ENCODE results near the gene NDST1.
"Not testable (repeated sequence)": the region's sequence is repeated elsewhere in the genome, so short reads cannot be mapped to it uniquely, and the experiment has no call there.

NDST1 gene

DNA sequence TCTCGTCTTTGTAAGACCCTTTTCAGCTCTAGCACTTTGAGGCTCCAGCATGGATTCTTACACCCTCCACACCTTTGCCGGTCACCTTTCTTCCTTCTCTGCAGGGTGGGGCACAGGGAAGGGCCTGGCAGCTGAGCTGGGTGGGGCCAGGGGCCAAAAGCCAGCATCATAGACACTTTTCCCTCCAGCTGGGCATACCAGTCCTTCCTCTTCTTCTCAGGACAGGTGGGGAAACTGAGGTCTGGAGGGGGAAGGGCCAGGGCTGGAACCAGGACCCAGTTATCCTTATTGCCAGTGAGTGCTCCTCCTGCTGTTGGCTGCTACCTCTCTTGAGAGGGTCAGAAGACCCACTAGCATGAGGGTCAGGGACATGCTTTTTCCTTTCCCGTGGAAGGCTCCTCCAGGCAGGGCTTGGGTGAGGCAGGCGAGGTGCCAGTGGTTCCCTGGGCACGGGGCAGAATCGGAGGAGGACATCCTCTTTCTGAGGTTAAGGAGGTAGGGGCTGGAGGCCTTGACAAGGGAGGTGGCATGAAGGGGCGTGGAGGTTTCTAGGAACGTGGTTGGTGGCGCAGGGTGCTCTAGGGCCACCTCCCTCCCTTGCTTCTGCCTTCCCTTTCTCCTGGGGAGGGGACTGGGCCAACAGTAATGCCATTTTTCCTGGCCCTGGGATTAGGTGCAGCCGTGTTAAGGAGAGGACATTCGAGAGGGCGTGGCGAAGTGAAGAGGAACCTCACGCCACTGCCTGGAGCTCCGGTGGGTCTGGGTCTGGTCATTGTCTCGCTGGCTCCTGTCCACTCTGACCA is at the start of gene NDST1:
TSS of gene NDST1 (plus strand) at position 658 of the 803 bp plus-strand sequence. CDS start 13,124 bp downstream, outside the sequence.
- no peak for DNase-seq (ENCODE audit: low read depth)

DNA sequence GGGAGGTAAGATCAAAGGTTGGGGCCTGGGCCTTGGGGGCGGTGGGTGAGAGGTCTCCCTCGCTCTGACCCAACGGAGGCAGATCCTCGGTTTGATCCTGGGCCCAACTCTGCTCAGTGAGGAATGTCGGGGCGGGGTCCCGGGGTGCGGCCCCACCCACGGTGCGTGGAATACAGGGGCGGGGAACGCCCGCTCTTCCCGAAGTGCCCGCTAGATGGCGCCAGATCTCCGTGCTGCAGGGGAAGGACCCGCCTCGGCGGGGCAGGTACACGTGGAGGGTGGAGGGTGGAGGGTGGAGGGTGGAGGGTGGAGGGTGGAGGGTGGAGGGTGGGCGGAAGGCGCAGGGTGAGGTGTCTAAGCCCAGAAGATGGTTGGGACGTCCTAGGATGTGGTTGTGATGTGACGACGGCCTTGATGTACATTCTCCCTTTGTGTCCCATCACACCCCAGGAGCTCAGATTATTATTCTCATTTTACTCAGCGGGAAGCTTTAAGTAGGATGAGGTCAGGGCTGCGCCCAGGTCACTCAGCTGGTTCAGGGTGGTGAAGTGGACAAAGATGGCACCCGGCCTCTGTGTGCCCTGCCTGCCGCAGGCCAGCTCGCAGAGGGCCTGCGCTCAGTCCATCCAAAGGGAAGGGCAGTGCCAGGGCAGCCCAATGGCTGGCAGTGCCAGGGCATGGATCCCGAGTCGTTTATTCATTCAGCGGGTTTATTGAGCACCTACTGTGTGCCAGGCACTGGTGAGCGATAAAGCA is 49.0 kb upstream of the NDST1 start:
- peak; percentile 82 for DNase-seq (ENCODE audit: low read depth)

DNA sequence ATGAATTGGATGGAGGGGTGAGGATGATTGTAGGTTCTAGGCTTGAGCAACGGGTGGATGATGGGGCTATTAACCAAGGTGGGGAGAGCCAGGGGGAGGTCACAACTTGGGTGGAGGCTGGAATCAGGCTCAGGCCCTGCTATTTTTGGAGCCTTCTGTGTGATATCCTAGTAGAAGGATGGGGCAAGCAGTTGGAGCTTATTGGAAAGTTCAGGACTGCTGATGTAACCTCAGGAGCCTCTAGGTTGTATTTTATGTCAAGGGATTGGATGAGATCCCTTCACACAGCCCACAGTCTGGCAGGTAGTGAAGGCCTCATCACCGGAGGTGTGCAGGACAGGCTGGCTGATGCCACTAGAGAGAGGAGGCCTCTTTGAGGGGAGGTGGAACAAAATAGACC is 47.1 kb upstream of the NDST1 start:
- DNase-seq (ENCODE audit: low read depth) = no peak

DNA sequence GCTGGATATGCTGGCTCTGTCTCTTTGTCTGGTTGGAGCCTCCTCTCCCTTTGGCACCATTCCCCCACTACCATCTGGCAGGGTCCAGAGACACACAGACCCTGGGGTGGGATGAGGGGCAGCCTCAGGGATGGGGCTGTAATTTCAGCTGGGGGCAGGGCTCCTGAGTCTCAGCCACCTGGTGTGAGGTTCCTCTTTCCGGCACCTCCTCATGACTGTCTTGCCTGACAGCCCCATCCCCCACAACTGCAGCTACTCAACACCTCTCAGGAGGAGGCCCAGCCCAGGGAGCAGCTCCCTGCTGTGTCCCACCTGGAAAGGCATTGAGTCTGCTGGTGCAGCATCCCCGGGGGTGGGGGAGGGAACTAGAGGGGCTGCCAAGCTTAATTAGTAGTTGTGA is 46.7 kb upstream of the NDST1 start:
- no peak for DNase-seq (ENCODE audit: low read depth)

DNA sequence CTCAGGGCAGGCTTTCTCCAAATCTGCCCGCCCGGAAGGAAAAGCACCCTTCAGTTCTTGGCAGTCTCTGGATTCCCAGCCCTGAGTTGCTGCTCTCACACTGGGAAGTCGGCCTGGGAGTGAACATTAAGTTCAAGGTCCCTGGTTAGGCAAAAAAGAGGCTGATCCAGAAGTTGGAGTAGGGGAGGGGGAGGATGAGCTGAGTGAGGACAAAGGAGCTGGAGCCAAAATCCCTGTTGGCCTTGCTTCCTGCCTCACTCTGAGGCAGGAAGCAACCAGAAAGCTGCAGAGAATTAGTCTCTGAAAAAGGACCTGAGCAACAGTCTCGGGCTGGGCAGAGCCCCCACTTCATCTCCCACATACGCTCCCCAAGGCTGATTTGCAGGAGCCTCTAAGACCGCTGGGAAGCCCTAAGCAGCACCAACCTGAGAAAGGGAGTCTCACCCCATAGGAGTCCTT is 43.3 kb upstream of the NDST1 start:
- no peak for DNase-seq (ENCODE audit: low read depth)

DNA sequence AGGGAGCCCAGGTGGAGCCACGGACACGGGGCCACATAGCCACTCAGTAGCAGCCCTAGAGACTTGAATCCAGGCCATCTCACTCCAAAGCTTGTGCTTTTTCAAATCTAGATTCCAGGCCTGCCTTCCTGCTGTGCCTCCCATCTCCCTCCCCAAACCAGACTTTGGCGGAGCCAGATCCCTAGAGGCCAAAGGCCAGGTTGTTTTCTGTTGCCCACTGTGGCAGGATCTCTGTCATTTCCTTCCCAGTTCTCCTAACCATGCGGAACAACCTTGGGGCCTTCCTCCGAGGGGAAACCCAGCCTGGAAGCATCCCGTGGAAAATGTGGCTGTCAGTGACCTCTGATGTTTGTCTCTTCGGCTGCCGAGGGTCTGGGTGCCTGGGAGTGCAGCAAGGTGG is 42.0 kb upstream of the NDST1 start:
- no peak for DNase-seq (ENCODE audit: low read depth)

DNA sequence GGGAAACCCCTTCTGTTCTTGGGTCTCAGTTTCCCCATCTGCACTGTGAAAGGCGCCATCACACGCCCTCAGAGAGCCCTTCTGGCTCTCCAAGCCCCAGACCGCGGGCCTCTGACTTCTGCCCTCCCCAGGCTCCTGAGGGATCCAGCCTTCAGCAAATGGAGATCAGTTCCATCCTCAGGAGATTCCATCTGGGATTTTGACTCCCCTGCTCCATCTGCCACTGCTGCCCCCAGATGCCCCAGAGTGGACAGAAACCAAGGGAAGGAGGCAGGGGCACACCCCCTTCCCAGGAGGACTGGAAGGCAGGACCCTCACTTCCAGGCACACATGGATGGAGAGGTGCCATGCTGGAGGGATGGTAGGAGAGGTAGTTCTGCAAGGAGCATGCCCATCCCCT is 39.7 kb upstream of the NDST1 start:
- DNase-seq (ENCODE audit: low read depth) = no peak

DNA sequence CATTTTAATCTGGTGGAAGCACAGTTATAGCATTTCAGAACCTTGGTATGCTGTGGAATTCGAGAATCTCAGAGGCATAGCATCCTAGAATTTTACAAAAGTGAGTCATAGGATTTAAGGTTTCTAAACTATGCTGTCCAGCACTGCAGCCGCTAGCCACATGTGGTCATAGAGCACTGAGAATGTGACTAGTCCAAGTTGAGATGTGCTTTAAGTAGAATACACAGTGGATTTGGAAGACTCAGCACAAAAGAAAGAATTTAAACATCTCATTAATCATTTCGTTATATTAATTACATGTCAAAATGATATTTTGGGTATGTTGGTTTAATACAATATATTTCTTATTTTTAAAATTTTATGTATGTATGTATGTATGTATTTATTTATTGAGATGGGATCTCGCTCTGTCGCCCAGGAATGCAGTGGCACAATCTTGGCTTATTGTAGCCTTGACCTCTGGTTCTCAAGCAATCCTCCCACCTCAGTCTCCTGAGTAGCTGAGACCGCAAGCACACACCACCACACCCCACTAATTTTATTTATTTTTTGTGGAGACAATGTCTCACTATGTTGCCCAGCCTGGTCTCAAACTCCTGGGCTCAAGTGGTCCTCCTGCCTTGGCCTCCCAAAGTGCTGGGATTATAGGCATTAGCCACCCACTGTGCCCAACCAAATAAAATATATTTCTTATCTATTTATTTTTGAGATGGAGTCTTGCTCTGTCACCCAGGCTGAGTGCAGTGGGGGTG is 38.0 kb upstream of the NDST1 start:
- no peak for DNase-seq (ENCODE audit: low read depth)

DNA sequence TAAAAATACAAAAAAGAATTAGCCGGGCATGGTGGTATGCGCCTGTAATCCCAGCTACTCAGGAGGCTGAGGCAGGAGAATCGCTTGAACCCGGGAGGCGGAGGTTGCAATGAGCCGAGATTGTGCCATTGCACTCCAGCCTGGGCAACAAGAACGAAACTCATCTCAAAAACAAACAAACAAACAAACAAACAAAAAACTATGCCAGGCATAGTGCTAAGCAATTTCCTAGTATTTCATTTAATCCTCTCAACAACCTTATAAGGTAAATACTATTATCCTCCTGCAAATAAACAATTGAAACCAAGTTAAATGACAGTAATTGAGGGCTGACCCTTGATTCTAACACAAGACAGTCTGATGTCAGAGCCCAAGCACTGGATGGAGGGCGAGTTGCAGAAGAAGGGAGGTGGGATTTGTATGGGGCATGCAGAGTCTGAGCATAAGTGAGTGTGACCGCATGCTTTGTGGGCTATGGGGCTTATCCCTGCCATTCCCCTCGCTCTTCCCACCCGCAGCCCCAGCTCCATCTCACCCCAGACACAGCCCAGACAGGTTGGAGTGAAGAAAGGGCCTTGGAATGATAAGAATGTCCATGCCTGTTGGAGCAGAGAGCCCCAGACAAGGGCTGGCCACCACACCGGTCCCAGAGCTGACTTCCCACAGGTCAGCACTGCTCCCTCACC is 34.1 kb upstream of the NDST1 start:
- DNase-seq (ENCODE audit: low read depth) = no peak

DNA sequence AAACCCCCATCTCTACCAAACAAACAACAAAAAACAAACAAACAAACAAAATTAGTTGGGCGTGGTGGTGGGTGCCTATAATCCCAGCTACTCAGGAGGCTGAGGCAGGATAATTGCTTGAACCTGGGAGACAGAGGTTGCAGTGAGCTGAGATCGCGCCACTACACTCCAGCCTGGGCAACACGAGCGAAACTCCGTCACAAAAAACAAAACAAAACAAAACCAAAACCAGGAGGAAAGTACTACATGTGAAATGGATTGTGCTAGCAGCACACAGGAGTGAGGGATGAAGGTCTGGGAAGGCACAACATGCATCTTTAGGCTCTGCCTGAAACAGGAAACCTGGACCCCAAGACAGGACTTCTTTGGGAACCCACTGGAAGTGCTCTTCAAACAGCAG is 31.4 kb upstream of the NDST1 start:
- not testable (repeated sequence) for DNase-seq (ENCODE audit: low read depth)

DNA sequence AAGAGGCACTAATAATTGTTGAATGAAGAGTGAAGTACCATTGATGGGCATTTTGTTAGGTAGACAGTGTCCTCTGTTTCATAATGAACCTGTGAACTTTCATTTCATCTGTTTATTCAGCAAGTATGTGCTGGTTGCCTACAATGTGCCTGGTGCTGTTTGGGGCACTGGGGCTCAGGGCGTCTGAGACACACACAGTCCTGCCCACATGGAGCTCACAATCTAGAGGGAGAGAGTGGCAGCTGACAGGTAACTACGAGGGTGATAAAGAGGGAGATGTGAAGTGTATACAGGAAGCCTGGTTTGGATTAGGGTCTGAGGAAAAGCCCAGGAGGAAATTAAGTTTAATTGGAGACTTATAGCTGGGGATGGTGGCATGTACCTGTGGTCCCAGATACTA is 28.5 kb upstream of the NDST1 start:
- DNase-seq (ENCODE audit: low read depth) = no peak

DNA sequence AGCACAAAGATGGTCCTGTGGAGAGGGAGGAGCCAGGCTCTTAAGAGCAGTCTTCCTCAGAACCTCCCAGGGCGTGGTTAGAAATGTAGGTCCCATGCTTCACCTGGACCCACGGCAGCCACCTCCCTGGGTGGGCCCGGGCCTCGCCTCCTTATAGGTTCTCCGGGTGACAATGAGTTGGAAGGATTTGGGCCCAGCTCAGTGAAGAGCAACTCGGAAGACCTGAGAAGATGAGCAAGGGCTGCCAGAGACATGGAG is 26.3 kb upstream of the NDST1 start:
- no peak for DNase-seq (ENCODE audit: low read depth)

DNA sequence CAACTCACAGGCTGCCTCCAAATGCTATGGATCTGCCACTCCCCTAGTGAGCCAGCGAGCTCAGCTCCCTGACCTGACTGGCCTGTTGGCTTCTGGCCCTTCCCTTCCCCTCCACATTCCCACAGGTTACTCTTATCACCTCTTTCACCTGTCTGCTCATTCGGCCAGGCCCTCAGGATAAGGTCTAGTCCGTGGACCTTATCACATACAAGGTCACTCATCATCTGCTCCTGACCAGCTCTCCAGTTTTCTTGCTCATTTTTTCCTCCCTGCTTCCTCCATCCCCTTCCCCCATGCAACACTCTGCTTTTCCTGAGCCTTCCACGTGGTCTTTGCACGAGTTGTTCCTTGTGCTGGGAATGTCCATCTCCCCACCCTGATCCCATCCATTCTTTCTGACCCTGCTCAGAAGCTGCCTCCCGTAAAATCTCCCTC is 25.9 kb upstream of the NDST1 start:
- no peak for DNase-seq (ENCODE audit: low read depth)

DNA sequence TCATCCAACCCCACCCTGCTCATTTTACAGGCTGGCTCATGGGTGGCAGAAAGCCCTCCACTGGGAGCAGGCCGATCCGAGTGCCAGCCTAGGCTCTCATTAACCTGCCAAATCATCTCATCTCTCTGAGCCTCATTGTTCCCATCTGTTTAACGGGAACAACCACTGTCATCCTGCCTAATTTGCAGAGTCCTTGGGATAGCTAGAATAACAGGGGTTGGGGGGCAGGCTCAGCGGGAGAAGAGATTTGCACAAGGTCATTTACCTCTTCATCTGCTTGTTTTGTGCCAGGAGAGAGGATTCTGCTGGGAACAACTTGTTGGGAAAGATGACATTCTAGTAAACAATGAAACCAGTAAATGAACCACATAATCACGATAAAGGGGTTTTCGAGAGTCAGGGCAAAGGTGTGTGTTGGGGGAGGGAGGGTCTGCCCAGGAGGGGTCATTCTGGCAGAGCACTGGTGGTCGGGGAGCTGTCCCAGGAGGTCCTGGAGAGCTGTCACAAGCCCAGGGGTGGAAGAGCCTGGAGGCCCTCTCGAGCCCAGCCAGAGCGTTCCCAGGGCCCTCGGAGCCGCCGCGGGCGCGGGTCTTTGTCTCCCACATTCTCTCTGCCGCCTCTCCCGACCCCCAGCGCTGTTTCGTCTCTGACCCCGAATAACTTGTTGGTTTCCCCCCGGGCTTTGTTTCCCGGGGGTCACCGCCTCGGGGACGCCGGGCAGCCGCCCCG is 22.8 kb upstream of the NDST1 start:
- DNase-seq (ENCODE audit: low read depth) = no peak

DNA sequence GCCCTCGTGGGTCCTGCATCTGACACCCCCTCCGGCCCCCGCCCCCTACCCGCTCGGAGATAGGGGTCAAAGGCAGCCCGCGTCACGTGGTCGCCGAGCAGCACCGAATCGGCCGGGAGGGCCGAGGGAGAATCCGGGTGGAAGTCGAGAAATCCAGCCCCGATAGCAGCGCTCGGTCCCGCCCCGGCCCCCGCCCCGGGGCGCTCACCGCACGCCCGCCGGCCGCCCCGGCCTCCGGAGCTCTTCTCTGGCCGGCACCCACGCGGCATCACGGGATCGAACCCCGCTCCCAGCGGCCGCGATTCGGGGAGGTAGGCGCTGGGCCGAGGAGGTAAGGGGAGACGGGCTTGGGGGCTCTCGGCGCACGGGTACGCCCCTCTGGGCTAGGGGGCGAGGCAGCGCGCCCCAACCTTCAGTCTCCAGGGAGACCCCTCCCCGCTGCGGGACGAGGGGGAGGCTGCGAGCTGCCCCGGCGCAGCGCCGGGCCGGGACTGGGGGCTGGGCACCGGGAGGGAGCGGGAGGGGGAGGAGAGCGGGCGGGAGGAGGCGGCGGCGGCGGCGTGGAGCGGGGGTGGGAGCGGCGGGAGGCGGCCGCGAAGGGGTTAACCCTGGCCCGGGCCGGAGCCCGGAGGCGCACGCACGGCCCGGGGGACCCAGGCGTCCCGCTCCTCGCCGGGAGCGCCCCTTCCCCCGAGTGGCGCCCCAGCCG is 22.1 kb upstream of the NDST1 start:
- no peak for DNase-seq (ENCODE audit: low read depth)

DNA sequence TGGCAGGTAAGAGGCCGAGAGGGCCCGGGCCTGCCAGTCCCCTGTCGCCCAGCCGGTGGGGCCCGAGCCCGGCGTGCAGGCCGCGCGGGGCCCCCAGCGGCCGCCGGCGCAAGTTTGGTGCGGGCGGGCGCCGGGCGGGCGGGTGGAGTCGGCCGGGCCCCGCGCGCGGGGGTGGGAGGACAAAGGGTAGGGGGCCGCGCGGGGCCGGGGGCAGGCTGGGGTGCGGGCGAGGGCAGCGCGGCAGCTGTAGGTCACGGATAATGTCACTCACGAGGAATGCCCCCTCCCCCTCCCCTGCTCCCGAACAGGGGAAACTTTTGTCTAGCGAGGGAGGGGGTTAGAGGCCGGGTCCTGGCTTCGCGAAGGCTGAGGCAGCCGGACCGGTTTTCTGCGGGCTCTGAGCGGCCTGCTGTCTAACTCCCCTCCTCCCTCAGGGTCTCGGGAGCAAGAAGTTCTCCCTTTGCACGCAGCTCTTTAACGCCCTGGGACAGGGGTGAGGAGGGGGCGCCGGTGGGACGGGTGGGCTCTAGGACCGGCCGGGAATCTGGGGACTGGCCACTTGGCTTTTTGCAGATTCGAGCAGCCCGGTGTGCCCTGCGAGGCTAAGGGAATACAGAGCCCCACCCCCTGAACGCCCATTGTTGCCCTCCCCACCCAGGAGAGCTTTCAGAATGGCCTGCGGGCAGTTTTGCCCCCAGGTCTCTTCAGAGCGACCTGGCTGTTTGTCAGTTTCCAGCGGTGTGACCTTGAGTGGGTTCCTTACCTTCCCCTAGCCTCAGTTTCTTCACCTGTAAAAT is 21.3 kb upstream of the NDST1 start:
- peak; percentile 16 for DNase-seq (ENCODE audit: low read depth)

DNA sequence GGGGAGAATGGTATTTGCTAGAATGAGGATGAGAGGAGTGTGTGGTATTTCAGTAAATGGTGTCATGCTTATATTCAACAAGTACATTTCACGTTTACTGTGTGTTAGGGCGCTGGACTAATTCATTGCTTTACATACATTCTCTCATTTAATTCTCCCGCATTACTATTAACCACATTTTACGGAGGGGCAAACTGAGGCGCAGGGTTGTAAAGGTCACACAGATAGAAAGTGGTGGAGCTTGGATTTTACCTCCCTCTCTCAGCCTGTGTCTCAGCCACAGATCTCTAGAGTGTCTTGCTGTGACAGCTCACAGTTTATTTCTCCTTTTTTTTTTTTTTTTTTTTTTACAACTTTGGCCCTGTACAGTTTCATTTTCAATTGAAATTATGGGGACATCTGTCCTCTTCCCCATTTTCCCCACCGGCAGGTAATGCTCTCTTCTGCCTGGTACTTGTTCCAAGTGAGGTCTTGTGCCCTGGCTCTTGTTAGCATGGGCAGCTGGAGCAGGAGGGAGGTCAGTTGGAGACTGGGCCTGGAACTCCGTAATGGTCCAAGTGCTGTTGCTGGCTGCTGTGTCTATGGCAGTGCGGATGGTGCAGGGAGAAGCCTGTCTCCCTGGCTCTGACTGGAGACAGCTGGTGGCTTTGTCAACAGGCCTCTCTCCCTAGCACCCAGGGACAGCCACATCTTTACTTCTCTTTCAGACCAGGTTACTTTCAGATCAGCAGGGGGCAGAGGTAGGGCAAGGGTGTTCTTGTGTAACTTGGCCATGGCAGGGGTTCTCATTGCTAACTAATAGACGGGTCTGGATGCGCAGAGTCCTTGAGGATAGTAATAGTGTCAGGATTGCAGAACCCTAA is 20.5 kb upstream of the NDST1 start:
- no peak for DNase-seq (ENCODE audit: low read depth)

DNA sequence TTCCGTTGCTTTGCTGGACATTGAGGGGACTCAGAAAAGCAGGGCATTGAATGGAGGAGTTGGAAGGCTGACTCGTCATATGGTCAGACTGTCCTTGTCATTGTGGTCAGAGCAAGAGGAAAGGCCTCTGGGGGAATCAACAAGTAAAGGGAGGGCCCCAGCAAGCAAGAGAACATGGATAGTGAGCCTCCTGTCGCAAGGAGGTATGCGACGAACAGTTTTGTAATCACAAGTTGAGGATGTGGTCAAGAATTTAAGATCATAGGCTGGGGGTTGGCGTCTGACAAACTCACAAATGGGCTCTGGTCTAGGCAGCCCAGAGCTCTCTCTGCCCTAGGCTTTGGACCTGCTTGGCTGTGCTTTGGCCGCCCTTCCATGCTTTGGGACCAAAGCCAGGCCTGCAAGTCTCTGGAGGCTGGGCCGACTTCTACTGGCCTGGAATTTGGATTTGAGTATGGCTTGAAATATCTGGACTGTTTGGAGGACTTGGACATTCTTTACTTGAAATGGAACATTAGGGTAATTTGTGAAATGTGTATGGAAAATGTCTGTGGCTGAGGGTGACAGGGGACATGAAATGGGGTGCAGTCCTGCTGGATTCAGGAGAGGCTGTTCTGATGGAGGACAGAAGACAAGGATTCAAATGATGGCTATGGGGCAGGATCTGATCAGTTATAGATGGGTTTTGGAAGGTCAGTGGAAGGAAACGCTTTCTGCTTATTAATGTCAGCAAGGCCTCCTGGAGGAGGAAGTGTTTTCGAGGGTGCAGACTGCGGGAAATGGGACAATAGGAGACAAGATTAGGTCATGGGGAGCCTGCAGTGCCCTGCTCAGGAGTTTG is 19.2 kb upstream of the NDST1 start:
- DNase-seq (ENCODE audit: low read depth) = no peak

All from stimulated activated CD4-positive, alpha-beta T cell treated with anti-CD3 and anti-CD28 coated beads, Interleukin-2, amount 100 ng/mL, for 4 hours (primary cell).